GM12873 (cell line): ENCODE results near the gene ZNF556.

Experiments used
- CTCF ChIP-seq: IDR thresholded peaks from 2 replicates; pipeline ENCODE4 v1.5.1; 2012; ENCODE audit warnings: low read depth, mild to moderate bottlenecking, moderate library complexity, low read length, control low read depth; ENCODE audit not compliant: insufficient read depth; ENCODE audit errors: missing control alignments

Gene ZNF556

GRCh38 chr19:2900296-2901252 is 33.4 kb downstream of the ZNF556 start, which contains the start of gene ZNF57:
Gene ZNF57 (plus strand): TSS chr19:2900928. CDS start chr19:2901046, 118 bp downstream.
- TF ChIP-seq CTCF, result no peak

GRCh38 chr19:2902590-2903218 is 35.6 kb downstream of the ZNF556 start:
- TF ChIP-seq CTCF, result no peak

- no peak for TF ChIP-seq CTCF
Observed at GRCh38 chr19:2905918-2906519, 38.9 kb downstream of the ZNF556 start.

GRCh38 chr19:2906631-2907195 is 39.6 kb downstream of the ZNF556 start:
- no peak for TF ChIP-seq CTCF

- no peak for TF ChIP-seq CTCF
Observed at GRCh38 chr19:2912306-2912705, 45.2 kb downstream of the ZNF556 start.

GRCh38 chr19:2917275-2918184 is 50.4 kb downstream of the ZNF556 start:
- TF ChIP-seq CTCF, result no peak
